GM12801 (cell line): ENCODE results near the gene MYO15A.

Source experiments
- CTCF ChIP-seq: IDR thresholded peaks from one replicate; pipeline ENCODE4 v1.5.1; 2011; ENCODE audit warnings: control low read depth; ENCODE audit not compliant: insufficient read length; ENCODE audit errors: extremely low read depth

Gene MYO15A

GRCh38 chr17:18225642-18226283, 117.2 kb downstream of the MYO15A start:
- TF ChIP-seq CTCF, result no peak

GRCh38 chr17:18226284-18226945, 117.9 kb downstream of the MYO15A start:
- no peak for TF ChIP-seq CTCF

- no peak for TF ChIP-seq CTCF
Measured at GRCh38 chr17:18227635-18228034, 119.1 kb downstream of the MYO15A start.

- no peak for TF ChIP-seq CTCF
Measured at GRCh38 chr17:18228176-18228682, 119.7 kb downstream of the MYO15A start.

- no peak for TF ChIP-seq CTCF
Measured at GRCh38 chr17:18229254-18229653, 120.7 kb downstream of the MYO15A start.
